ENCODE results near the gene NAA40. TPM values are rescaled to one million over a fixed set of nuclear protein-coding genes. Genes with fewer than 3 reads are reported as not detected.

NAA40 gene
- total RNA-seq, 1 donor: 13.3 TPM

DNA sequence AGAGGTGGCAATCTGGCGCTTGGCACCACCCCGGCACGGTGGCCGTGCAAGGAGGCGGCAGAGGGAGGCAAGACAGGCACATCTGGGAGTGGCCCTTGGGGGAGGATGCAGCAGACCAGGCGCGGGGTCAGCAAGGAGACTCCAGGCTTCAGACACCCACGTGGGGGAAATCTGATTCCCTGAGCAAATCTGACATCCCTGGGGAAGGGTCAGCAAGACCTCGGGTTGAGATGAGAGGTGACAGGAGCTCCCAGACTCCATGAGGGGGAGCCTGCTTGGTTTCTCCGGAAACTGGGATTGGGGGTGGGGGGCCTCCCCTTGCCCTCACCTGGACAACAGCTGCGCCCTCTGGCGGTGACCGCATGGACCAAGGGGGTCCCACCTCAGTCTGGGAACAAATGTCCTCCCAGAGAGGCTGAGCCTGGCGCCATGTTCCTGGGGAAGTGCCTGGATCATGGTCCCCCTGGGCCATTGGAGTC is 17.8 kb upstream of the NAA40 start:
- no peak for DNase-seq (ENCODE audit: low read depth)
- H3K4me3 ChIP-seq (ENCODE audit: low read depth, low read length): no peak overlapping the region
- TF ChIP-seq, protein P1, sequence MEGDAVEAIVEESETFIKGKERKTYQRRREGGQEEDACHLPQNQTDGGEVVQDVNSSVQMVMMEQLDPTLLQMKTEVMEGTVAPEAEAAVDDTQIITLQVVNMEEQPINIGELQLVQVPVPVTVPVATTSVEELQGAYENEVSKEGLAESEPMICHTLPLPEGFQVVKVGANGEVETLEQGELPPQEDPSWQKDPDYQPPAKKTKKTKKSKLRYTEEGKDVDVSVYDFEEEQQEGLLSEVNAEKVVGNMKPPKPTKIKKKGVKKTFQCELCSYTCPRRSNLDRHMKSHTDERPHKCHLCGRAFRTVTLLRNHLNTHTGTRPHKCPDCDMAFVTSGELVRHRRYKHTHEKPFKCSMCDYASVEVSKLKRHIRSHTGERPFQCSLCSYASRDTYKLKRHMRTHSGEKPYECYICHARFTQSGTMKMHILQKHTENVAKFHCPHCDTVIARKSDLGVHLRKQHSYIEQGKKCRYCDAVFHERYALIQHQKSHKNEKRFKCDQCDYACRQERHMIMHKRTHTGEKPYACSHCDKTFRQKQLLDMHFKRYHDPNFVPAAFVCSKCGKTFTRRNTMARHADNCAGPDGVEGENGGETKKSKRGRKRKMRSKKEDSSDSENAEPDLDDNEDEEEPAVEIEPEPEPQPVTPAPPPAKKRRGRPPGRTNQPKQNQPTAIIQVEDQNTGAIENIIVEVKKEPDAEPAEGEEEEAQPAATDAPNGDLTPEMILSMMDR (IDR thresholded peaks at IDR 0.05; ENCODE audit: insufficient read depth, low read length): peak; percentile 50

DNA sequence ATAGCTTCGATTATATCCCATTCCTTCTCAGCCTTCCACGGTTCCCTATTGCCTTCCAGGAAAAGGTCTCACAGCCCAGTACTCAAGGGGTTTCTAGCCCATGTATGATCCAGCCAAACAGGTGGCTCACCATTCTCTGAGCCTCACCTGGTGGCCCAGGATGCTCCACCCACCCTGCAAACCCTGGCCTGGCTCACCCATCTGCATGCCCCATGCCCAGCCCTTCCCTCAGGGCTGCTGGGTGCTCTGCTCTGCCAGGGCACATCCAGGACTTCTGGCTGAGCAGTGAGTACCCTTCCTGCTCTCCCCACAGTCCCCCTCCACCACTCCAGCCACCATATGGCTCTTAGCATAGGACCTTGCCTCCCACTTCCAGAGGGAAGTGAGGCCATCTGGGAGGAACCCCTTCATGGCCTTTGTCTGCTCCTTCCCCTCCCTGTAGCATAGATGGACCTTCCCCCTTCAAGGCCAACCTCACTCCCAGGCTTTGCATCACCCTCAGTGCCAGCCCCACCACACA is 16.1 kb upstream of the NAA40 start:
- H3K4me3 ChIP-seq (ENCODE audit: low read depth, low read length): no peak overlapping the region
- no peak for DNase-seq (ENCODE audit: low read depth)
- TF ChIP-seq, protein P1 (IDR thresholded peaks at IDR 0.05; ENCODE audit: insufficient read depth, low read length): no peak

DNA sequence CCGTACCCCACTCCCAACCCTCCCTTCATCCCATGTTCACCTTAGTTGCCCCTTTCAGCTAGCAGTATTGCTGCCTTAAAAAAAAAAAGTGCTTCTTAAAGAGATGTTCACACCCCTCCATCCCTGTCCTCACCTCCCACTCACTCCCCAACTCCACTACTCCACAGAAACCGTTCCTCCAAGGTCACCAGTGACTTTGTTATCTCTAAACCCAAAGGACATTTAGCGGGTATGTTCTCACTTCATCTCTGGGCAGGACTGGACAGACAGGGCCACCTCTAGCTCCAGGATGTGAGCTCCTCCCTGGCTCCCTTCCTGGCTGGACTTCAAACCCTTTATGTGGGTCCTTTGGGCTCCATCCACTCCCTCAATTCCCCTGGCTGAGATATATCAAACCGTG is 15.5 kb upstream of the NAA40 start:
- no peak overlapping the region for H3K4me3 ChIP-seq (ENCODE audit: low read depth, low read length)
- TF ChIP-seq, protein P1 (IDR thresholded peaks at IDR 0.05; ENCODE audit: insufficient read depth, low read length): no peak
- no peak for DNase-seq (ENCODE audit: low read depth)

DNA sequence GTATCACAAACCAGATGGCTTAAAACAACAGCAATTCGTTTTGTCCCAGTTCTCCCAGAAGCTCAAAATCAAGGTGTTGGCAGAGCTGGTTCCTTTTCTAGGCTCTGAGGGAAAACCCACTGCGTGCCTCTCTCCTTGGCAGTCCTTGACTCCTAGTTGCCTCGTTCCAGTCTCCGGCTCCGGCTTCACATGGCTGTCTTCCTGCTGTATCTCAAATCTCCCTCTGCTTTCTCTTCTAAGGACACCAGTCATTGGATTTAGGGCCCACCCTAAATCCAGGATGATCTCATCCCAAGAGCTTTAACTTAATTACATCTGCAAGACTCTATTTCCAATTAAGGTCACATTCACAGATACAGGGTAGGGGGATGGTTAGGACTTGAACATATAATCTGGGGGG is 9.2 kb upstream of the NAA40 start:
- no peak for DNase-seq (ENCODE audit: low read depth)
- TF ChIP-seq, protein P1 (IDR thresholded peaks at IDR 0.05; ENCODE audit: insufficient read depth, low read length): no peak
- H3K4me3 ChIP-seq (ENCODE audit: low read depth, low read length): no peak overlapping the region

DNA sequence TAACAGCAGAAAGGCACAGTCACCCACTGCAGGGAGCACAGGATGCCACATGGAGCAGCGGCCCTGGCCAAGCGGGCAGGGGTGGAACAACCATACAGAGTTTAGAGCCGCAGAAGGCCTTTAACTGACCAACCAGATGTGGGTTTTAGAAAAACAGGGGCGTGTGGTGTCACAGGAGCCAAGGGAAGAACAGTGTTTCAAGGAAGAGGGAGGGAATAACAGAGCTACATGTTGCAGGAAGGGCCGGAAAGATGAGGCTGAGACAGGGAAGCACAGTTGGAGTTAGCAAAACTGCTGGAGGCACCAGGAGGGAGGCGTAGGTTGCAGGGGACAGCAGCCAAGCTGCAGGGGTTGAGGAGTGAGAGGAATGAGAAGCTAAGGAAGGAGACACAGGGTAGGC is 7.8 kb upstream of the NAA40 start:
- no peak for DNase-seq (ENCODE audit: low read depth)
- no peak overlapping the region for H3K4me3 ChIP-seq (ENCODE audit: low read depth, low read length)
- TF ChIP-seq, protein P1 (IDR thresholded peaks at IDR 0.05; ENCODE audit: insufficient read depth, low read length): no peak

DNA sequence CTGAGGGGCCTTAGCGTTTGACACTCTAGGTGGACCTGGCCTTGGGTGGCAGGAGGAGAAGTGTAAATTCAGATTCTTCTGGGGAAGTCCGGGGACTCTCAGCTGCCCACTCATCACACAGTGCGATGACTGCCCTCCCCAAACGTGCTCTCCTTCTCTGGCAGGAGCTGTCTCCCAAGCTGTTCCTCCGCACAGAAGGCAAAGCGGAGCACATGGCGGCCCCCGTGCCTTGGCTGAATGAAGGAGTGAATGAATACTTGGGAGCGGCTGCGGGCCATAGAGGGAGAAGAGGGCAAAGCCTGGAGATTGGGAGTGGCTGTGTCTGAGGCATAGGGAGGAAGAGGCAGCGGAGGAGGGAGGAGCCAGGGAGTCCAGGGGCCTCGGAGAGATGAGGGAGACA is 6.9 kb upstream of the NAA40 start:
- no peak for DNase-seq (ENCODE audit: low read depth)
- H3K4me3 ChIP-seq (ENCODE audit: low read depth, low read length): no peak overlapping the region
- TF ChIP-seq, protein P1 (IDR thresholded peaks at IDR 0.05; ENCODE audit: insufficient read depth, low read length): no peak

DNA sequence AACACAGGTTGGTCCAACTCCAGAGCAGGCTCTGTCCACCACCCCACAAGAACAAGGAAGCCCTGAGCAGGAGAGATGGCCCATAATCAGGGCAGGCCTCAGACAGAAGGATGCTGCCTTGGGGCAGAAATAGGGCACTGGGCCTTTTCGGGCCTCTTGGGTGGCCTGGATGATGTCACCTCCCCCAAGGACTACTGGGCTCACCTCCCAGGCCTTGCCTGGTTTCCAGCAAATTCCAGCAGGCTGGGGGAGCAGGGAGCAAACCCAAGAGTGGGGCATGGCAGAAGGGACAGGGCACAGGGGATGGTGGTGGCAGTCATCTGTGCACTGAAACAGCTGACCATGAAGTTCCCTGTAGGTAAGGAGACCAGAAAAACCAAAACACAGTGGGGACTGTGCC is 5.3 kb upstream of the NAA40 start:
- DNase-seq (ENCODE audit: low read depth): peak; percentile 28
- TF ChIP-seq, protein P1 (IDR thresholded peaks at IDR 0.05; ENCODE audit: insufficient read depth, low read length): no peak
- no peak overlapping the region for H3K4me3 ChIP-seq (ENCODE audit: low read depth, low read length)

Measured in fibroblast of the aortic adventitia (primary cell).